ENCODE results near the gene CCDC71.

CCDC71 gene

GRCh38 chr3:49171119-49171774 is 5.1 kb upstream of the CCDC71 start, which contains the start of gene KLHDC8B:
KLHDC8B (plus strand) TSS chr3:49171598; CDS start chr3:49172770, 1,172 bp downstream.
- TF ChIP-seq CTCF (IDR thresholded peaks at IDR 0.05) = peak; percentile 98
- no peak for TF ChIP-seq ZFX (IDR thresholded peaks at IDR 0.05; ENCODE audit: borderline replicate concordance)
- H3K27ac ChIP-seq = peak within 1 kb of the TSS; percentile 61

- peak overlapping the region; percentile 61 for H3K27ac ChIP-seq
- TF ChIP-seq CTCF (IDR thresholded peaks at IDR 0.05) = no peak
- no peak for TF ChIP-seq ZFX (IDR thresholded peaks at IDR 0.05; ENCODE audit: borderline replicate concordance)
Measured at GRCh38 chr3:49170744-49171118, 4.6 kb upstream of the CCDC71 start.

- H3K27ac ChIP-seq = peak overlapping the region; percentile 62
- TF ChIP-seq CTCF (IDR thresholded peaks at IDR 0.05) (no peak), ZFX (IDR thresholded peaks at IDR 0.05; ENCODE audit: borderline replicate concordance) (no peak)
Measured at GRCh38 chr3:49166752-49167556, 823 bp upstream of the CCDC71 start.

GRCh38 chr3:49164983-49165720 is 979 bp downstream of the CCDC71 start:
- TF ChIP-seq CTCF (IDR thresholded peaks at IDR 0.05) = no peak
- TF ChIP-seq ZFX (IDR thresholded peaks at IDR 0.05; ENCODE audit: borderline replicate concordance) = no peak
- peak overlapping the region; percentile 62 for H3K27ac ChIP-seq

- TF ChIP-seq CTCF (IDR thresholded peaks at IDR 0.05) (no peak), ZFX (IDR thresholded peaks at IDR 0.05; ENCODE audit: borderline replicate concordance) (no peak)
Measured at GRCh38 chr3:49163609-49164008, 2.5 kb downstream of the CCDC71 start.

GRCh38 chr3:49162751-49163419 is 3.2 kb downstream of the CCDC71 start:
- no peak for TF ChIP-seq ZFX (IDR thresholded peaks at IDR 0.05; ENCODE audit: borderline replicate concordance)
- TF ChIP-seq CTCF (IDR thresholded peaks at IDR 0.05) = no peak
- H3K27ac ChIP-seq = no peak overlapping the region

More at GRCh38 chr3:49163609-49164008, 2.5 kb downstream of the CCDC71 start:
- no peak overlapping the region for H3K27ac ChIP-seq

Data from 22Rv1 (cell line).